Panc1 (cell line): ENCODE data around the gene CLVS2.

Experiments
- CTCF ChIP-seq: fragments of 450-650 bp; IDR thresholded peaks from 2 replicates; pipeline ENCODE4 v1.5.1; 2017; ENCODE audit warnings: mild to moderate bottlenecking
- POLR2AphosphoS5 ChIP-seq: IDR thresholded peaks from 2 replicates; pipeline ENCODE4 v1.6.1; 2012; ENCODE audit warnings: mild to moderate bottlenecking, low read depth, low read length, moderate library complexity
- SIN3A ChIP-seq: IDR thresholded peaks from 2 replicates; pipeline ENCODE4 v1.6.1; 2012; ENCODE audit warnings: low read depth, mild to moderate bottlenecking, low read length, moderate library complexity, borderline replicate concordance; ENCODE audit not compliant: insufficient read depth
- TCF7L2 ChIP-seq: IDR thresholded peaks from 2 replicates; pipeline ENCODE4 v1.6.1; 2011; ENCODE audit warnings: mild to moderate bottlenecking, low read depth, low read length, inconsistent platforms
- TF ChIP-seq, protein P1 (sequence below), 2 experiments: IDR thresholded peaks; 2 replicates each; pipeline ENCODE4 v1.6.1; 2011 to 2012; ENCODE audit warnings: low read depth in 2 of 2, control low read depth in 1 of 2, low read length in 1 of 2, mild to moderate bottlenecking in 1 of 2, moderate library complexity in 1 of 2; ENCODE audit not compliant: insufficient read depth in 1 of 2

DNA sequence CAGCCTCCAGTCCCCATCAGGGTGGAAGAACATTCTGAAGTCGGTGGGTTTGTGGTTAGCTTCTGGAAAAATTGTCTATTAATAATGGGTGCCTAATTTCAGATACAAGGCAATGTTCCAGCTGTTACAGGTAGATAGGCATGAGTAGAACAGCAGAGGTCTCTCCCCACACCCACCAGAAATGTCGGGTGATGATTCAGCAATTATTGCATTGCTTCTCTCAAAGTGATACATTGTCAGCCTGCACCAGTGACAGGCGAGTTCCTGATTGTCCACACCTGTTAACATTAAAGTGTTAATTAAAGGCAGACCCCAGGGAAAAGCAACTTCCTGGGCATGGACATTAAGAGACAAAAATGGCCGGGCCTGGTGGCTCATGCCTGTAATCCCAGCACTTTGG is 18.9 kb upstream of the CLVS2 start:
- no peak for TF ChIP-seq POLR2AphosphoS5
- TF ChIP-seq CTCF, result no peak
- TF ChIP-seq TCF7L2, result no peak
- TF ChIP-seq, protein P1, sequence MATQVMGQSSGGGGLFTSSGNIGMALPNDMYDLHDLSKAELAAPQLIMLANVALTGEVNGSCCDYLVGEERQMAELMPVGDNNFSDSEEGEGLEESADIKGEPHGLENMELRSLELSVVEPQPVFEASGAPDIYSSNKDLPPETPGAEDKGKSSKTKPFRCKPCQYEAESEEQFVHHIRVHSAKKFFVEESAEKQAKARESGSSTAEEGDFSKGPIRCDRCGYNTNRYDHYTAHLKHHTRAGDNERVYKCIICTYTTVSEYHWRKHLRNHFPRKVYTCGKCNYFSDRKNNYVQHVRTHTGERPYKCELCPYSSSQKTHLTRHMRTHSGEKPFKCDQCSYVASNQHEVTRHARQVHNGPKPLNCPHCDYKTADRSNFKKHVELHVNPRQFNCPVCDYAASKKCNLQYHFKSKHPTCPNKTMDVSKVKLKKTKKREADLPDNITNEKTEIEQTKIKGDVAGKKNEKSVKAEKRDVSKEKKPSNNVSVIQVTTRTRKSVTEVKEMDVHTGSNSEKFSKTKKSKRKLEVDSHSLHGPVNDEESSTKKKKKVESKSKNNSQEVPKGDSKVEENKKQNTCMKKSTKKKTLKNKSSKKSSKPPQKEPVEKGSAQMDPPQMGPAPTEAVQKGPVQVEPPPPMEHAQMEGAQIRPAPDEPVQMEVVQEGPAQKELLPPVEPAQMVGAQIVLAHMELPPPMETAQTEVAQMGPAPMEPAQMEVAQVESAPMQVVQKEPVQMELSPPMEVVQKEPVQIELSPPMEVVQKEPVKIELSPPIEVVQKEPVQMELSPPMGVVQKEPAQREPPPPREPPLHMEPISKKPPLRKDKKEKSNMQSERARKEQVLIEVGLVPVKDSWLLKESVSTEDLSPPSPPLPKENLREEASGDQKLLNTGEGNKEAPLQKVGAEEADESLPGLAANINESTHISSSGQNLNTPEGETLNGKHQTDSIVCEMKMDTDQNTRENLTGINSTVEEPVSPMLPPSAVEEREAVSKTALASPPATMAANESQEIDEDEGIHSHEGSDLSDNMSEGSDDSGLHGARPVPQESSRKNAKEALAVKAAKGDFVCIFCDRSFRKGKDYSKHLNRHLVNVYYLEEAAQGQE (IDR thresholded peaks at IDR 0.05; ENCODE audit: insufficient read depth in 1 of 2, low read depth in 2 of 2, low read length in 1 of 2), result no peak
- no peak for TF ChIP-seq SIN3A
